ENCODE measurements around the gene SCLY.

Gene SCLY

GRCh38 chr2:238145851-238146250, 85.0 kb downstream of the SCLY start:
- ChIA-PET CTCF (no interaction called here), POLR2A (no interaction called here)
- Histone ChIP-seq H3K27ac (ENCODE audit: extremely low read depth, low read depth, low read length) (no peak overlapping the region), H3K4me1 (ENCODE audit: control insufficient read depth, insufficient read depth, low read length) (no peaks in the 10 kb centered on the region), H3K9me3 (ENCODE audit: control insufficient read depth, insufficient read depth, low read depth, low read length) (no peaks in the 10 kb centered on the region), H3K4me3 (ENCODE audit: low read depth, low read length) (no peak overlapping the region), H3K36me3 (ENCODE audit: control insufficient read depth in 2 of 2, insufficient read depth in 1 of 2, low read length in 2 of 2) (no peaks in the 10 kb centered on the region)
- TF ChIP-seq ZNF121 (tag by site-specific recombination; IDR thresholded peaks at IDR 0.05) (no peak), ZFP3 (tag by site-specific recombination; IDR thresholded peaks at IDR 0.05; ENCODE audit: low read depth) (no peak), KLF1 (tag by site-specific recombination; IDR thresholded peaks at IDR 0.05) (peak; percentile 32; the same call in 1 of the 2 replicates), KLF9 (tag by site-specific recombination; IDR thresholded peaks at IDR 0.05; ENCODE audit: low read depth) (peak; percentile 86)

- ChIA-PET CTCF (interaction anchor here (0.6 to 0.7 kb wide), 3 partner anchors 109 to 224 kb away, joined by 3 to 7 read pairs (median 3); no protein-coding TSS in a partner anchor), POLR2A (interaction anchor here (0.7 kb wide), 1 partner anchor 86 kb away, joined by 4 read pairs; the partner anchor contains the start of gene SCLY)
- TF ChIP-seq ZNF335 (tag by site-specific recombination; conservative IDR thresholded peaks at IDR 0.05) (peak; percentile 44), GLIS1 (tag by site-specific recombination; IDR thresholded peaks at IDR 0.05) (no peak), ZNF701 (tag by site-specific recombination; IDR thresholded peaks at IDR 0.05) (no peak)
- Histone ChIP-seq H3K36me3 (ENCODE audit: control insufficient read depth in 2 of 2, insufficient read depth in 1 of 2, low read length in 2 of 2) (no peaks in the 10 kb centered on the region), H3K4me1 (ENCODE audit: control insufficient read depth, insufficient read depth, low read length) (no peaks in the 10 kb centered on the region), H3K4me3 (ENCODE audit: low read depth, low read length) (no peak overlapping the region), H3K9me3 (ENCODE audit: control insufficient read depth, insufficient read depth, low read depth, low read length) (no peaks in the 10 kb centered on the region), H3K27ac (ENCODE audit: extremely low read depth, low read depth, low read length) (no peak overlapping the region)
Measured at GRCh38 chr2:238146884-238147544, 86.2 kb downstream of the SCLY start.

GRCh38 chr2:238148981-238149380, 88.2 kb downstream of the SCLY start:
- no peaks in the 10 kb centered on the region for H3K4me1 ChIP-seq (ENCODE audit: control insufficient read depth, insufficient read depth, low read length)
- POLR2A ChIA-PET: no interaction called here
- TF ChIP-seq GLIS1 (tag by site-specific recombination; IDR thresholded peaks at IDR 0.05): no peak
- no peak for TF ChIP-seq ZNF558 (tag by site-specific recombination; IDR thresholded peaks at IDR 0.05)
- TF ChIP-seq ZNF670 (tag by site-specific recombination; IDR thresholded peaks at IDR 0.05; ENCODE audit: low read depth): no peak
- TF ChIP-seq ZNF791 (tag by site-specific recombination; IDR thresholded peaks at IDR 0.05): no peak
- no peak for TF ChIP-seq ZNF112 (tag by site-specific recombination; IDR thresholded peaks at IDR 0.05)
- no peak for TF ChIP-seq ZNF341 (tag by site-specific recombination; IDR thresholded peaks at IDR 0.05; ENCODE audit: low read depth)
- TF ChIP-seq SETDB1 (IDR thresholded peaks at IDR 0.05; ENCODE audit: insufficient read length, low read length): no peak
- no peak for TF ChIP-seq ZNF350 (tag by site-specific recombination; IDR thresholded peaks at IDR 0.05)
- no peak for TF ChIP-seq ZNF785 (tag by site-specific recombination; IDR thresholded peaks at IDR 0.05)
- TF ChIP-seq ZFP37 (tag by site-specific recombination; IDR thresholded peaks at IDR 0.05): no peak
- H3K4me3 ChIP-seq (ENCODE audit: low read depth, low read length): no peak overlapping the region
- no peaks in the 10 kb centered on the region for H3K9me3 ChIP-seq (ENCODE audit: control insufficient read depth, insufficient read depth, low read depth, low read length)
- no peaks in the 10 kb centered on the region for H3K36me3 ChIP-seq (ENCODE audit: control insufficient read depth in 2 of 2, insufficient read depth in 1 of 2, low read length in 2 of 2)
- no peak overlapping the region for H3K27ac ChIP-seq (ENCODE audit: extremely low read depth, low read depth, low read length)
- CTCF ChIA-PET: no interaction called here
